Mucosa of stomach (tissue), 1 donor: ENCODE data around the gene SIPA1L2.

ENCODE experiments used
- H3K27me3 ChIP-seq: one replicate; pipeline ENCODE4 v1.7.0; 2013; ENCODE audit warnings: mild to moderate bottlenecking, low read length; ENCODE audit not compliant: control insufficient read depth, insufficient read depth
- H3K36me3 ChIP-seq: one replicate; pipeline ENCODE4 v1.7.0; 2013; ENCODE audit warnings: low read length; ENCODE audit not compliant: control insufficient read depth, insufficient read depth
- H3K4me1 ChIP-seq: one replicate; pipeline ENCODE4 v1.7.0; 2013; ENCODE audit warnings: mild to moderate bottlenecking, low read length; ENCODE audit not compliant: control insufficient read depth, insufficient read depth
- H3K4me3 ChIP-seq: one replicate; pipeline ENCODE4 v1.7.0; 2013; ENCODE audit warnings: low read length
- H3K9ac ChIP-seq: one replicate; pipeline ENCODE4 v1.7.0; 2013; ENCODE audit warnings: mild to moderate bottlenecking, low read length, moderate library complexity
- H3K9me3 ChIP-seq: one replicate; pipeline ENCODE4 v1.7.0; 2013; ENCODE audit warnings: mild to moderate bottlenecking, low read length, moderate library complexity; ENCODE audit not compliant: control insufficient read depth
- donor health status: Pancreatic carcinoma.

The SIPA1L2 gene

DNA sequence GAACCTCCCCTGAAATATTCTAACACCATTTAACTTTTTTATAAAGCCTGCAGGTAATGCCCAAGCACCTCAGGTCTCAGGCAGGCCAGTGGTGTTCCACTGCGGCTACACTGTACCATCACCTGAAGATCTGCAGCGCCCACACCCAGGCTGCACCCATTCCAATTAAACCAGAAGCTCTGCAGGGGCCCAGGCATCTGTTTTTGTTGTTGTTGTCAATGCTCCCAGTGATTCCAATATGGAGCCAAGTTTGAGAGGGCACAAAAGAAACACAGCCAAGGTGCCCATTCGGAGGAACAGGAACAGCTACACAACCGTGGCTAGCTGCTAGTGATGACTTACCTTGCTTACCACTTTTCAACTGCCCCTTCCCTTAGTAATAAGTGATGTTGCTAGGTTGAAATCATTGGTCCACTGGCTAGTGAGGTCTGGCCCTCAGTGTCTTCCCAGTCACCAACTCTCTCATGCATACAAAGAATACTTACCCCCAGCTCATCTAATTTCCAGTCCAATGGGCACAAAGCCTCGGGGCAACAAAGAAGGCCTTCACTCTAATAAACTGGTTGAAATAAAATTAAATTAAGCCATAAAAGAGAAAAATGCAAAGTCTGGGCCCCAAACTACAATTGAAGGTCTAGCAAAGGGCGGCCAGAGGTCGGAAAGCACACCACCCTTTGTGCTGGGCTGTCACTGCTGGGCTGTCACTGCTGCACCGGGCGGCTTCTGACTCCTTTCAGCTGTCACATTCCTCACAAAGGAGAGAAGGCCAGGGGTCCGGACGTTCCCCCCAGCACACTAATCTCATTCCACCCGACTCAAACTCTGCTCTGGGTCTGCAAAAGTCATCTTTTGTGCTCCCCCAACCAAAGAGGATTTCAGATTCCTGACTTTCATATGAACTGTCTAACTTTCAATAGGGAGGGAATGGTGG lies 34.9 kb downstream of the SIPA1L2 start:
- H3K4me1 ChIP-seq = no peaks in the 10 kb centered on the region
- no peak overlapping the region for H3K4me3 ChIP-seq

DNA sequence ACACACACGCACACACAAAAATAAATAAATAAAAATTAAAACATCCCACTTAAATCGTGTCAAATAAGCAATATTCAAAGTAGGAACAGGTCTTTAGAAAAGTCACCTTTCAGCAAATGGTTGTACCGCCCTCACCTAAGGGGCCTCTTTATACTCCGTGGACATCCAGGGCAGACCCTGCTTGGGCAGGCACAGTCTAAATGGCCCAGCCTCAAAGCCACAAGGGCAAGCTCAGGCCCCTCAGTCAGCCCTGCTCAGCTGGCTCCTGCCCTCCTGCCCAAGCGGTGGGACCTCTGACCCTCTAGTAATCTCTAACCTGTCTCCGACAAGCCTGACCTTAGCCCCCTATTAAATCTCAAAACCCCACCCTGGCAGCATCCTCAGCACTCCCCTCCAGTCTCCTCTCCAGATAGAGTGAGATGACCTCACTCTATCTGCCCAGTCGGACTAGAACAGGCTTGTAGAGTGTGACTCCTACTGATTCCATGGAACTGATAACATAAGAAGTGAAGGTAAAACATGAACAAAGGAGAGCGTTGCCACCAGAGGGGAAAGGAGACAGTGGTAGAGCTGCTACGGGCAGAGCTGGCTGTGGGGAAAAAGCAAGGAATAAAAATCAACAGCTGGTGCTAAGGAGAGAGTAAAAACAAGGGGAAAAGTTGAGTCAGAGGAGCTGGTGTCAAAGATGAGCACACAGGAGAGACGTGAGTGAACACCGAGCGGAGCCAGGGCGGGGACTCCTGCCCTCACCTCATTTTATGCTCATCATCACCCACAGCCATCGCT lies 36.0 kb downstream of the SIPA1L2 start:
- Histone ChIP-seq H3K9me3 (no peaks in the 10 kb centered on the region), H3K36me3 (no peaks in the 10 kb centered on the region), H3K4me3 (no peak overlapping the region), H3K9ac (no peak overlapping the region), H3K4me1 (no peaks in the 10 kb centered on the region), H3K27me3 (no peaks in the 10 kb centered on the region)

More for the DNA sequence above, 34.9 kb downstream of the SIPA1L2 start:
- Histone ChIP-seq H3K27me3 (no peaks in the 10 kb centered on the region), H3K36me3 (no peaks in the 10 kb centered on the region), H3K9me3 (no peaks in the 10 kb centered on the region), H3K9ac (no peak overlapping the region)

DNA sequence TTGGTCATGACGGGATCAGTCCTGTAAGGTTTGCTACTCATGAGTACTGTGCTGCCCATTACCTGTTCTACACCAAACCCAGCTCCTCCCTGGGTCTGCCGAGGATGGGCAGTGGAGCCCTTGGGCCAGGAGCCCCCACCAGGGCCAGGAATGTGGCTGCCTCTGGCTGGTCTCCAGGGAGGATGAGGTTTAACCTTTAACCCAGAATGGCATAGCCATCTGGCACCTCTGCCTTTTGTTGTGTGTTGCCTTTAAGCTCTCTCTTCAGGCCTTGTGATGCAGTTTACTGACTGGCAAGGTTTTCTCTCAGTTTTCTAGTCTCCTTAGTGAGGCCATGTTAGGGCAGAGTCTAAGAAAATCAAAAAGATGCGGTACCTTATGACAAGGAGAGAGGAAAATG lies 38.6 kb downstream of the SIPA1L2 start:
- H3K27me3 ChIP-seq = no peaks in the 10 kb centered on the region
- H3K36me3 ChIP-seq = no peaks in the 10 kb centered on the region
- no peak overlapping the region for H3K9ac ChIP-seq
- H3K4me1 ChIP-seq = no peaks in the 10 kb centered on the region
- H3K4me3 ChIP-seq = no peak overlapping the region
- H3K9me3 ChIP-seq = no peaks in the 10 kb centered on the region

DNA sequence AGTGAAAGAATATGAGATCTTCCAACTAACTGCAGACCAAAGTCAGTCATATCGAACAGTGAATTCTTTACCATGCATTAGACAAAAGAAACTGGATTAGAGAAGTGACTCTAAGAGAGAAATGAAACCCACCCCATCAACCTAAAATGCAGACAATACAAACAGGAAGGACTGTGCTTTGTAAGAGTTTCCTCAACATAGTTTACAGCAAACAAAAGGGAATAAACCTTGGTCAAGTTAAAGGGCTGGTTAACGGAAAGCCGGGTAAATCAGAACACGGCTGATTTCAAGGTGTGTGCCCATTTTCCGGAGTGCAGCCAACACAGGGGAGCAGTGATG lies 39.2 kb downstream of the SIPA1L2 start:
- Histone ChIP-seq H3K9ac (no peak overlapping the region), H3K4me1 (no peaks in the 10 kb centered on the region), H3K27me3 (no peaks in the 10 kb centered on the region), H3K4me3 (no peak overlapping the region), H3K9me3 (no peaks in the 10 kb centered on the region), H3K36me3 (no peaks in the 10 kb centered on the region)

DNA sequence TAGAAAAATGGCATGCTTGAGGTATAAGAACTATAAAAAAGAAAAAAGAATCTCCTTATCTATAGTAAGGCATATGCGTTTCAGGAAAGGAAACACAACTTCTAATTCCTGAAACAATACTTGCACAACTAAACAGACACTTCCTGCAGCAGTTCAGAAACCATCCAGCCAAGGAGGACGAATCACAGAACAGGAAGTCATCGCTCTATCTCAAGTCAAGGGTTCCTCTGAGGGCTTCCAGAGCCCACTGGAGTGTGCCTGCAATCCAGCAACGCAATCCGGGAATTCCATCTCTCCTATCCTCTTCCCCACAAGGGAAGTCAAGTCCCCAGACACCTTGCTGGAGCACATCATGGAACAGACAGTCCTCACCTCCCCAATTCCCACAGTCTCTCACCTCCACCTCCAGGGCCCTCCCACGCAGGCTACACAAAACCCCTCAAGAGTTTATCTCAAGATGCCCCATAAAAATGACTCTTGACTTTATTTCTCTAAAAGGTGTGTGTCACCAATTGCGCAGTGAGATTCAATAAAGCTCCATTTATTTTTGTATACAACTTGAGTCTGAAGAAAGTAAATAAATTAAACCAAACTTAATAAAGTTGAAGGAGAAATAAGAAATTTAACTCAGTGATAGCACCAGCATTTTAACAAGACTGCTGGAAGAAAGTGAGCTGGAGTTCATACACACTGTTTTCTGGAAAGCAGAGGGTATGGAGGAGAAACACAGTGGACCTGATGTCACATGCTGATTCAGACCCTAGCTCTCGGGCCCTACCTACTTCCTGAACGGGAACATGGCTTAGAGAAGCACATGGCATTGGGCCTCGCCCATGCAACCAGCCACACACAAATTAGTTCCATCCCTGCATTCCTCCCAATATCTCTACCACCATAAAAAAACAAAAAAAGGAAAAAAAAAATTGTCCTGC lies 39.9 kb downstream of the SIPA1L2 start:
- Histone ChIP-seq H3K4me1 (no peaks in the 10 kb centered on the region), H3K27me3 (no peaks in the 10 kb centered on the region), H3K9me3 (no peaks in the 10 kb centered on the region), H3K9ac (no peak overlapping the region), H3K36me3 (no peaks in the 10 kb centered on the region), H3K4me3 (no peak overlapping the region)

DNA sequence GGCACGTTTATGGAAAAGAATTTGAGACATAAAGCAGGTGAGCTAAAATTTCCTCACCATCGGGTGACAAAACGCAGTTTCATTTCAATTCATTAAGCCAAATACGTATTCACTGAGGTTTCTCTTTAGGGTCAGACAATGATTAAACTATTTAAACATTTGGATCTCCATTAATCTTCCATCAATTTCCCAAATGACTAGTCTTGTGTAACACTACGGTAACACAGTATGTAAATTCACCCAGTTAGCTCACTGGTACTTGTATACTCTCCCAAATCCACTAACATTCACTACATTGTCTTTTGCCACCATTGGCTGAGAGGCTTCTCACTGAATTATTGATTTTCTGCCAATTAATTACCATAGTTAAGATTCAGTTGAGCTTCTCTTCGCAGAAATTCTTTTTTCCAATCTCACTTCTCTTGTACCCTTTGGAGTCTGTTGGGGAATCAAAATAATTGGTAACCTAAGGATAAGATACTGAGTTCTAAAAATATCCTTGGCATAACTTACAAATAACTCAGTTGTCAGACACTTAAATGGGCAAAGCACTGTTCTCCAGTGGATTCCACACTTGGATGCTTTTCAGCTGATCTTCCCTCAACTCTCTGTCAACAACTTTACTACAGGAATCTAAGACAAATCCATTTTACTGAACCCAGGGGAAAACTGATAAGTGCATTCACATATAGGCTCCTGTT lies 40.7 kb downstream of the SIPA1L2 start:
- H3K9ac ChIP-seq = no peak overlapping the region
- no peaks in the 10 kb centered on the region for H3K4me1 ChIP-seq
- H3K36me3 ChIP-seq = no peaks in the 10 kb centered on the region
- no peaks in the 10 kb centered on the region for H3K9me3 ChIP-seq
- no peak overlapping the region for H3K4me3 ChIP-seq
- H3K27me3 ChIP-seq = no peaks in the 10 kb centered on the region

DNA sequence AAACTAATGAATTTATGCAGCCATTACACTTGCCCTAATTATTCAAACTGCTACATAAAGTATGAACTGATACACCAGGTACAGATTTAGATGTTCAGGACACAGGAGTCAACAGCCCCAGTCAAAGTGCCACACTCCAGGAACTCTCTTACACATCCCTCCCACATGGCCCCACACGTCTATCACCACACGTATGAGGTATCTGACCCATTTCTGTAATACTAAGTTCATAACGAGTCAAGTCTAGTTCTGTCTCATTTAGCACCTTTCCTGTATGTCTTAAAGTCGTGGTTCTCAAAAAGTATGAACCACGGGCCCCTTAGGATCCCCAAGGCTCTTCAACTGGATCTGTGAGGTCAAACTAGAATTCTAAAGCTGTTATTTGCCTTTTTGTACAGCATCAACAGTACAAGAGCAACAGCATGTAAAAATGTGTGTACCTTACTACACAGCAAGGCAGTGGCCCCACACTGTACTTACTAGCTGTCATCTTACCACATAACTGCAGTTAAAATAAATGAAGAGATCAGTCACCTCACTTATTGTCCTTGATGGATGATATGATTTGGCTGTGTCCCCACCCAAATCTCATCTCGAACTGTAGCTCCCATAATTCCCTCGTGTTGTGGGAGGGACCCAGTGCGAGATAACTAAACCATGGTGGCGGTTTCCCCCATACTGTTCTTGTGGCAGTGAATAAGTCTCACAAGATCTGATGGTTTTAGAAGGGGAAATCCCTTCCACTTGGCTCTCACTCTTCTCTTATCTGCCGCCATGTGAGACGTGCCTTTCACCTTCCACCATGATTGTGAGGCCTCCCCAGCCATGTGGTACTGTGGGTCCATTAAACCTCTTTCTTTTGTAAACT lies 42.6 kb downstream of the SIPA1L2 start:
- Histone ChIP-seq H3K4me1 (no peaks in the 10 kb centered on the region), H3K4me3 (no peak overlapping the region), H3K9ac (no peak overlapping the region), H3K36me3 (no peaks in the 10 kb centered on the region), H3K27me3 (no peaks in the 10 kb centered on the region), H3K9me3 (no peaks in the 10 kb centered on the region)

DNA sequence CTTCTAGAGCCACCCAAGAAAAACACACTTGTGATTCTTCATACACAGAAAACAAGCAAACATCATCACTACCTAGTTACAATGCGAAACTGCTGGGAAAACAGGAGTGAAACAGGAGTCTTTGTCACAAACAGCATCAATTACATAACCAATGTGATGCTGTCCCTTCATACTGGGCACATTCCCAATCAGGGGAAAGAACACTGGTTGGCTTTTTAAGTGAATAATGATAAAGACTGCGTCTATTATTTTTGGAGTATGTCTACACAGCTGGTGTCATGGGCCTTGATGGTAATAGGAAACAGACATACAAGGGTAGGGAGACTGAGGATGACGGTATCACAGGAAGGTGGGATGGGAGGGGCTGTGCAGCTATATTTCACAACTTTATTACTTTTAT lies 43.3 kb downstream of the SIPA1L2 start:
- H3K4me3 ChIP-seq = no peak overlapping the region
- no peak overlapping the region for H3K9ac ChIP-seq
- no peaks in the 10 kb centered on the region for H3K9me3 ChIP-seq
- no peaks in the 10 kb centered on the region for H3K27me3 ChIP-seq
- H3K36me3 ChIP-seq = no peaks in the 10 kb centered on the region
- H3K4me1 ChIP-seq = no peaks in the 10 kb centered on the region

DNA sequence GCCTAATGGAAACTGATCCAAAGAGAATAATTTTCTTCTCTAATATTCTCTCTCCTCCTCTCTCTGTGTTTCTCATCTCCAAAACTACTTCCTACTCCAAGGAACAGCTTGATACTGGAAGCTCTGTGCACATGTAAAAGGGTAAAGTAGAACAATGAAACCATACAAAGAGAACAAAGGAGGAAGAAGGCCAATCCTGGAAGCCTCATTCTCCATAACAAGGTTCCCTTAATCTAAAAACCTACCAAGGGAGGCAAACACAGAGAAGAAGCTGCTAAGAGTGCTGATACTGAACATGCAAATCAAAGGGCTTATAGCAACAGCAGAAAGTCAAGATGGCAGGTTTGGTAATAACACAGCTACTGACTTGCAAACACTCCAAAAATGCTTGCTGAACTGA lies 44.4 kb downstream of the SIPA1L2 start:
- H3K27me3 ChIP-seq = no peaks in the 10 kb centered on the region
- H3K4me3 ChIP-seq = no peak overlapping the region
- H3K4me1 ChIP-seq = no peaks in the 10 kb centered on the region
- no peak overlapping the region for H3K9ac ChIP-seq
- H3K36me3 ChIP-seq = no peaks in the 10 kb centered on the region
- H3K9me3 ChIP-seq = no peaks in the 10 kb centered on the region

DNA sequence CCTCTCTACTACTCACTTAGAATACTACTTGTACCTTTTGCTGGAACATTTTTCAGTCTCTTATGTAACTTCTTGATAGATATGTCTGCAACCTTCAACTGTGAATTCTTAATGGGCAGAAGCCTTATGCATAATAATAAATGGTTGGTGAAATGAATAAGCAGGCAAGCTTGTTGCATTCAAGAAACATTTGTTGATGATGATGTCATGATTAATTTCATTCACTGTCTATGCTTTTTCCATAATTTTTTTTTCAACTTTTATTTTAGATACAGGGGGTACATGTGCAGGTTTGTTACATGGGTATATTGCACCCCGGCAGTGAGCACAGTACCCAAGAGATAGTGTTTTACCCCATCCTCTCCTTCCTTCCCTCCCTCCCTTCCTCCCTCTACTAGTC lies 48.0 kb downstream of the SIPA1L2 start:
- no peaks in the 10 kb centered on the region for H3K27me3 ChIP-seq
- H3K36me3 ChIP-seq = no peaks in the 10 kb centered on the region
- peaks cover 4% of the 10 kb centered on the region for H3K4me1 ChIP-seq
- no peak overlapping the region for H3K4me3 ChIP-seq
- H3K9ac ChIP-seq = no peak overlapping the region
- no peaks in the 10 kb centered on the region for H3K9me3 ChIP-seq
